Activated T-cell treated with anti-CD3 and anti-CD28 coated beads for 1 hour (primary cell): Measurements from ENCODE around the gene OR12D2.
"Not testable (repeated sequence)": the region's sequence is repeated elsewhere in the genome, so short reads cannot be mapped to it uniquely, and the experiment has no call there.

Experiments
- DNase-seq: peaks from one replicate; pipeline ENCODE4 v3.0.0-alpha.2; 2020; ENCODE audit warnings: low read depth

The OR12D2 gene, protein sequence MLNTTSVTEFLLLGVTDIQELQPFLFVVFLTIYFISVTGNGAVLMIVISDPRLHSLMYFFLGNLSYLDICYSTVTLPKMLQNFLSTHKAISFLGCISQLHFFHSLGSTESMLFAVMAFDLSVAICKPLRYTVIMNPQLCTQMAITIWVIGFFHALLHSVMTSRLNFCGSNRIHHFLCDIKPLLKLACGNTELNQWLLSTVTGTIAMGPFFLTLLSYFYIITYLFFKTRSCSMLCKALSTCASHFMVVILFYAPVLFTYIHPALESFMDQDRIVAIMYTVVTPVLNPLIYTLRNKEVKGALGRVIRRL

DNA sequence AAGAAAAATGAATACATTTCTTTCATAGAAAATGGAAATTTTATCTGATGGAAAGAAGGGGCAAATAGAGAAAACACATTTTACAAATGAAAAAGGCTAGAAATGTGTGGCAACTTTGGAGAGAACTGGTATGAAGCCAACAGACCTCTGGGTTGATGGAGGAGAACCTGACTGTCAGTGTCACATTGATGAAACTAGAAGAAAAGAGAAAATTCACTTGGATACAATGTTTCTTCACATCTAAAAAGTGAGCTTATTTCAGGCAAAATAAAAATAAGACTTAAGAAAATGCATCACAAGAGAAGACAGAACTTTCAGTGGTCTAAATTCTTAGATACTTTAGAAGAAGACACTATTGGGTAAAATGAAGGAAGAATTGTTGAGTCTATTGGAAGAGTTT is at the start of gene OR12D2:
Gene OR12D2, plus strand, starts transcription at position 301 of the 400 bp plus-strand sequence. CDS start 1,069 bp downstream, outside the sequence.
- no peak for DNase-seq

DNA sequence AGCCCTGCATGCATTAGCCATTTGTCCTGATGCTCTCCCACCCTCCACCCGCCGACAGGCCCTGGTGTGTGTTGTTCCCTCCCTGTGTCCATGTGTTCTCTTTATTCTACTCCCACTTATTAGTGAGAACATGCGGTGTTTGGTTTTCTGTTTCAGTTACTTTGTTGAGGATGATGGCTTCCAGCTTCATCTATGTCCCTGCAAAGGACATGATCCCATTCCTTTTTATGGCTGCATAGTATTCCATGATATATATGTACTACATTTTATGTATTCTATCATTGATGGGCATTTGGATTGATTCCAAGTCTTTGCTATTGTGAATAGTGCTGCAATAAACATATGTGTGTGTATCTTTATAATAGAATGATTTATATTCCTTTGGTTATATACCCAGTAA is 46.1 kb upstream of the OR12D2 start:
- not testable (repeated sequence) for DNase-seq

DNA sequence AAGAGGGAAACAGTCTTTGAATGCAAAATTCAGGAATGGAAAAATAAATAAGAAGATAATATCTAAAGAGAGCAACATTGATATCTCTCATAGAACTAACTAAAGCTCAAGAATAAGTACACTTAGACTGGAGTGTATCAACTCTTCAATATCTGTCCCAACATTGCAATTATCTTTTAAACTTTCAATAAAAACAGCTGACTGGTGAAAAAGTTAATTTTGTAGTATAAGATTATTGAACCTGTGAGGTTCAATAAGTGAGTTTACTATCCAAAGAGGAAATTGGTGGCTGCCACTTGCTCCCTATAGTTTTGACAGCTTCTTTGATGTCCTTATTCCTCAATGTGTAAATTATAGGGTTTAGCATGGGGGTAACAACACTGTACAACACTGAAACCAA is 40.5 kb upstream of the OR12D2 start:
- DNase-seq = no peak

DNA sequence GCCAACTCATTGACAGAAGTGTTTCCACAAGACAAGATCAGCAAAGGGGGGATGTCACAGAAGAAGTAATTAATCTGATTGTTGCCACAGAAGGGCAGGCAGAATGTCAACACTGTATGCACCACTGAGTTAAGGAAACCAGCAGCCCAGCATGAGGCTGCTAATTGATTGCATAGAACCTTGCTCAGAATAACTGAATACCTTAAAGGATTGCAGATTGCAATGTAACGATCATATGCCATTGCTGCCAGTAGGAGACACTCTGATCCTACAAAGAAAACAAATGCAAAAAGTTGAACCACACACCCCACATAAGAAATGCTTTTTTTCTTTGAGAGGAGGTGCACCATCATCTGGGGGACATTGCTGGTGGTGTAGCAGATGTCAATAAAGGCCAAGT is 39.8 kb upstream of the OR12D2 start:
- DNase-seq = no peak

DNA sequence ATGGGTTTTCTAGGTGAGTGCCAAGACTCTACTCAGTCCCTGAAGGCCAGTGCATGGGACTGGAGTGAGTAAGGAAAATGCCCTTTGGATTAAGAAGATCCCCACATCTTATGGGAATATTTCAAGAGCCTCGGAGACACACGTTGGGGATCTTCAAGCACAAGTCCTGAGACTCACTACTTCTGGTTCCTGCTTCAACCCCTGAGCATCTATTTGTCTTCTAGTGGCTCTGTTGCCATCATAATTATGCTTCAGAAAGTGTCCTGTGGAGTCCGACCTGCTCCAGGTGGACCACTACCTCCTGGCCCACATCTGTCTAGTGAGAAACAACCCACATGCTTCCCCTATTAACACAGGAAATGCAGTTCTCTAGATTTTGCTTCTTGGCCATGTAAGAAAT is 26.7 kb upstream of the OR12D2 start, which contains the start of gene OR5V1:
Gene OR5V1, minus strand, starts transcription at position 101 of the 400 bp plus-strand sequence. CDS start 12,670 bp downstream, outside the sequence.
- DNase-seq = no peak

DNA sequence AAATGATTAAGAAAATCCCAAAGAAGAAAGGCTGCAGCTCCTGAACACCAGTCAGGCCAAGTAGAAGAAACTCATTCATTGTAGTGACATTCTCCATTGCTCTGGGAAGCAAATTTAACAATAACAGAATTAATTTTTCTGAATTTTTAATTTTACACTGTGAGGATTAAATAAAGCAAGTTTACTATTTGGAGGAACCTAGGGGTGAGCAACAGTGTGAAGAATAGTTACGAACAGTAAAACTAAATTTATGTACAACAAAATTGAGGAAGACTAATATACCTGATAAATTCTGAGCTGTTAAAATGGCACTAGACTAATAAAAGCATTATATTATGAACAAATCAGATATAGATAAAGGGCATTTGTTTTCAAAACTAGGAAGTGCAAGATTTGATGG is 20.2 kb upstream of the OR12D2 start, which contains the start of gene OR12D3:
Gene OR12D3, minus strand, starts transcription at position 101 of the 400 bp plus-strand sequence. Its CDS starts 4 bp downstream, at position 97.
- DNase-seq = no peak

DNA sequence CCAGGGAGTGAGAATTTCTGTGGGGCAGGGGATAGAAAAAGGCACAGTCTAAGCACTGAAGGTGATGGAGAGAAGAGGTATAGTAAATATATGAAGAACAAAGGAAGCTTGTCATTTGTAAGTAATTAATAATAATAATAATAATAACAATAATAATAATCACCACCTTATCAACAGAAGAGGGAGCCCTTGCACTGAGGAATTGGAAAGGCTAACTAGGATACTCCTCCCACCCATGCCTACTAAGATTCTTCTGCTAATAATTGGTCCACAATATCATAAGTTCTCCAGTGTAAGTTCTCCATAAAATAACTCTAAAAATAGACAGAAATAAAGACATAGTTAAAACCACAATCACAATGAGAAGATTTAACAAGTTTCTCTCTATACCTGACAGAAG is 19.4 kb upstream of the OR12D2 start:
- no peak for DNase-seq

DNA sequence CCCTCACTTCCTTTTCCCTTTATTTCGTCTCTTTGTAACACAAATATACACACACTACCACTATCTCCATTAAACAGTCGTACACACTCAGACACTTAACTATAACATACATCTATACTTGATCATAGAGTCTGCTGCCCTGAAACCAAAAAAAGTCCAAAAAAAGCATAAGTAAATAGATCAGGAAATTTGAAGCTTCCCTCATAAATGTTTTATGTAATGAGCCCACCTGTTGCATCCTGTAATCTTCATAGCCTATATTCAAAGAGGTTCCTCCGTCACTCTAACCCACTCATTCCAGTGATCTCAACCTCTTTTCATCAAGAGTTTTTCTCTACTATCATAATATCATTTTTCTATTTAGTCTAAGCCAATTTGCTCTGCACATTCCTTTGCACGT is 6.9 kb upstream of the OR12D2 start:
- DNase-seq = no peak

DNA sequence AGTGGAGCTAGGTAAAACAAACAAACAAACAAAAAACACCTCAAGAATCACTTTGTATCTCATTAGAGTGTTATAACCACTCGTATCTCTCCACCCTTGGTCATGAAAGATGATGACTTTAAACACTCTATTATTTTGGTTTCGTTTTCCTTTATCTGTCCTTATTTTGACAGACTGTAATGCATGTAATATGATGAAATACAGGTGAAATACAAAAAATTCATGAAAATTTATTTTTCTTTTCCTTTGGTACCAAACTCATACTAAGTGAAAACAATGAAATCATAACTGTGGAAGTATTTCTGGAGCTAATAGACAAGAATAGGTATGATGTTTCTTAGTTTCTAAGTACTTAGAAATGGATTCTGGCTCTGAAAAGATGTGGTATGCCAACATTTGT is 4.1 kb downstream of the OR12D2 start:
- no peak for DNase-seq

DNA sequence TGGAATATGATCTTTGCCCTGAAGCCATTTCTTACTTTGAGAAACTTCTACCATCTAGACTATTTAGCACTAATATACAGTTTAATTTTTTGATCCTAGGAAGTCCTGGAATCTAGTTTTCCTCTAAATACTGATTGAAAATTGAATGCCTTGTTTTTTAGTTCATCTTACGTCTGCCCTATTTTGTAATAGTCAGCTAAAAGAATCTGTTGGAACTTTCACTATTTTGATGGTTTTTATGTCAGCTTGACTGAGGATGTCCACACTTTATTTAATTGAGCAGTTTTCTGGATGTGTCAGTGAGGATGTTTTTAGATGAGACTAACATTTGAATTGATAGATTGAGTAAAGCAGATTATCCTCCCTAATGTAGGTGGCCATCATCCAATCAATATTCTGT is 8.4 kb downstream of the OR12D2 start:
- no peak for DNase-seq

DNA sequence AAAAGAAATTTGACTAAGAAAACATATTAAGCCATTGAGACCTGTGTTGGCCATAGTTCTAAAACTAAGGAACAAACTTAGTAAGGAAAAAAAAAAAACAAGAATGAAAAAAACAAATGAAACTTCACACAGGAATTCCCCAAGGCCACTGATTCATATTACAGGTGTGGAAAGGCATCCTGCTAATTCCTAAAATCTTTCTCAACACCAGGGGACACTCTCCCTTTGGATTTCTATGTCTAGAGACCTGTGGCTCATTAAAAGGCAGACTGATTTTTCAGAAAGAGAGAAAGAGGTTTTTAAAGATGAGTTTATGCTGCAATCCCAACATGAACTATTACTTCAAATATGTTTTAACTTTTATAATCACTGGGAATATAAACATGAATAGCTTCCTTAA is 19.2 kb downstream of the OR12D2 start, which contains the start of gene OR12D1:
Gene OR12D1, plus strand, starts transcription at position 341 of the 400 bp plus-strand sequence.
- no peak for DNase-seq

DNA sequence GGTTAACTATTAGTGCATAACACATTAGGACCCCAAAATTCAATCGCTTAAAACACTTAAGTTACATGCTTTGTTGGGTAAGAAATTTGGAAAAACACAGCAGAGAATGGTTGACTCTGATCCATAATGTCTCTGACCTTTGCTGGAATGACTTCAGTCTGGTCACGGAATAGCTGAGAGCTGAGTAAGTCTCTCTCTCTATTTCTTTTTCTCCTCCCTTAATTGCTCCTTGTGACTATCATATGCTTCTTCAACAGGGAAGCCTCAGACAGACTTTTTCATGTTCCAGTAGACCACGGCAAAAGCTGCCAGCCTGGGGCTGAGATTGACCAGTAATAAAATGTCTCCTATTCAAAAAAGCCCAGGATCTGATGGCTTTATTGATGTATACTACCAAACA is 24.1 kb downstream of the OR12D2 start:
- DNase-seq = no peak

DNA sequence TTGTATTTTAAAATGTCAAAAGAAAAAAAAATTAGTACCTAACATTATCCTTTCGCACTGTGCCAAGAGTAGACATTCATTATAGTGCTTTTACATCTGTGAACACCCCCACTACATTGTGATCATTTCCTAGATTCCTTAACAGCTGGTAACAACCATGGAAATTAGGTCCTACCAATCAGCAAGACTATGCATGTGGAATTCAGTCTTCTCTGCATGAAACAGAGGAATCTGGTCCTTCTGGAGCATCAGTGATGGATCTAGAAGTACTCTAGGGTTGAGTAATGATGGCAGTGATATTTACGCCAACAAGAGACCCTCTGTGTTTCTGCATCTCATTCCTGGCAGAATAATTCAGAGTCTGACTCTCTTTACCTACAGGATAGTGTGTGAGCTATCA is 28.7 kb downstream of the OR12D2 start:
- DNase-seq = no peak

DNA sequence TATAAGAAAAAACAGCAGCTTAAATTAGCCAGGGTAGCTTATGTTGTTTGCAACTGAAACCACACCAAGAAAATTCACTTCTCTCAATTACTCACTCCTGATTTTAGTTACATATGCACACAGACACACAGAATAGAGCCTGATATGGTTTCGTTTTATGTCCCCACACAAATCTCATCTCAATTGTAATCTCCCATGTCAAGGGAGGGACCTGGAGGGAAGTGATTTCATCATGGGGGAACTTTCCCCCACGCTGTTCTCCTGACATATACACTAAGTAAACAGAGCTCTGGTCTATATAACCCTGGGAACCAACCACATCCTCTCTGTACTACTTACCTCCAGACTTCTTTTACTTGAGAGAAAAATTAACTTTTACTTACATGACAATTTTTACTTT is 29.1 kb downstream of the OR12D2 start:
- no peak for DNase-seq

DNA sequence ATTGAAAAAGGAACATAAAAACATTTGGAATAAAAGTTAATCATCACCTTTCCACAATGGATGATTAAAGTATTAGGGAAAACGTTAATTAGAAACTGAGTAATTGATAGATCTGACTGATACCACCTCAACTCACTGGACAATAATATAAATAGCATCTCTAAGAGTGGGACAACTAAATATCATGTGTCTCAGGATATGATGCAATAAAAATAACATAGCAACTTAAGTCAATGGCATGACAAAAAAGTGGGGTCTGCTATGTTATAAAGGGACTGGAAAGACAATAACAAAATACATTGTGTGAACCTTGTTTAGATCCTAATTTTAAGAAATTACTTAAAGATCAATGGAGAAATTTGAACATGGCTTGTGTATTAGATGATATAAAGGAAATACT is 29.6 kb downstream of the OR12D2 start:
- DNase-seq = no peak

DNA sequence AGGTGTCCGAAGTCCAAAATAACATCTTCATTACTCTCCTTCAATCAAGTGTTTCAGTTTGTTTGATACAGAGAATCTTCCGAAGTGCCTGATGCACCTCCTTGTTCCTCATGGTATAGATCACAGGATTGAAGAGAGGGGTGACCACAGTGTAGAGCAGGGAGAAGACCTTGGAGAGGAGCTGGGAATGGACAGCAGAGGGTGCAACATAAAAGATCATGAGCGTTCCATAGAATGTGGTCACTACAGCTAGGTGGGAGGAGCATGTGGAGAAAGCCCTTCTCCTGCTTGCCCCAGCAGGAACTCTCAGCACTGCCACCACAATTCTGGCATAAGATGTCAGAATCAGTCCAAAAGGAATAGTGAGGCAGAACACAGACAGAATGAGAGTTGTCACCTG is 31.2 kb downstream of the OR12D2 start:
- DNase-seq = no peak

DNA sequence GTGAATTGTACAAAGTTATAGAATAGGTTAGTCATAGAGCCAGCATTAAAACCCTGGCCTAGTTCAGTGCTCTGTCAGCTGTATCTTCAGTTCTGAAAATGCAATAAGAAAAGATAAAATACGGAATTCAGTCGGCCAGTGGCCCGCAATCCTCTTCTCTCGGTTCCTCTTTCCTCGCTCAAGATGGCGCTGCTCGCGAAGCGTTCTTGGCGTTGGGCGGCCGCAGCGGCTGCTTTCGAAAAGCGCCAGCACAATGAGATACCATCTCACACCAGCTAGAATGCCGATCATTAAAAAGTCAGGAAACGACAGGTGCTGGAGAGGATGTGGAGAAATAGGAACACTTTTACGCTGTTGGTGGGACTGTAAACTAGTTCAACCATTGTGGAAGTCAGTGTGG is 41.3 kb downstream of the OR12D2 start:
- not testable (repeated sequence) for DNase-seq

DNA sequence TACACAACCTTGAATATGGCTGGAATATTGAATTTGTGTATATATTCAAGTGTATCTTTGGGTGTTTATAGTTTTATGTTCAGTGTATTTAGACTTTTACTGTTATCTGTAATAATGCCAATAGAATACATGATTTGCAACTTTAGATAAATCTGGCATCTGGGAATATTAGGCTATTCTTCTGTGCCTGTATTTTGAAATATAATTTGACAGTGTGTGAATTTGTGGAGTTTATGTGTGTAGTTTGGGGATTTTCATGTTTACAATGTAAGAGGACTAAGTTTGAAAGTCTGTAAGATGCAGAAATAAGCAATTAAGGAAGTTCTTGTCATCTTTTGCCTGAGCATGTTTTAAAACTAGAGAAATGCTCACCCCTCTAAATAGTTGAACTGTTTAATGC is 43.6 kb downstream of the OR12D2 start, which contains the start of gene OR10C1:
Gene OR10C1, plus strand, starts transcription at position 301 of the 400 bp plus-strand sequence. CDS start 710 bp downstream, outside the sequence.
- no peak for DNase-seq

DNA sequence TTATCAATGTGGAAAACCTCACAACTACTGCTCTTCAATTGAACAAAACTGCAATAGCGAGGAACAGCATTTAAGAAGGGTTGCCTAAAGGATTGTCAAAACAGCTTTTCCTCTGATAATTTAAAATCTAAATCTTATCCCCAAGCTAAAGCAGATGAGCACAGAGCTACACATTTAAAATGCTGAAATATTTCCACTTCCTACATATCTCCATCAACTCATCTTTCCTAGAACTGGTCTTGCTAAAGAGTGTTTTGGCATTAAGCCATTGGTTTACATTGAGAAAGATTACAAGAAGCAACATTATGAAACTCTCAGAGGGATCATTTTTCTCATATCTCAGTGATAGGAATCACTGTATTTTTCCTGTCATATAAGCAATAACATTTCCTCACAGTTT is 47.3 kb downstream of the OR12D2 start:
- DNase-seq = no peak

DNA sequence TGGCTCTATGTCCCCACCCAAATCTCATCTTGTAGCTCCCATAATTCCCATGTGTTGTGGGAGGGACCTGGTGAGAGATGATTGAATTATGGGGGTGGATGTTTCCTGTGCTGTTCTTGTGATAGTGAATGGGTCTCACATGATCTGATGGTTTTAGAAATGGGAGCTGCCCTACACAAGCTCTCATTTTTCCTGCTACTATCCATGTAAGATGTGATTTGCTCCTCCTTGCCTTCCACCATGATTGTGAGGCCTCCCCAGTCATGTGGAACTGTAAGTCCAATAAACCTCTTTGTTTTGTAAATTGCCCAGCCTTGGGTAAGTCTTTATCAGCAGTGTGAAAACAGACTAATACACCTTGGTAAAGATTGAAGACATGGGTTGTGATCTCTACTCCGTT is 48.6 kb downstream of the OR12D2 start:
- not testable (repeated sequence) for DNase-seq
